HCT116 (cell line): ENCODE results near the gene SSU72. TPM values are rescaled to one million over a fixed set of nuclear protein-coding genes. Genes with fewer than 3 reads are reported as not detected.
"Not testable (repeated sequence)": the region's sequence is repeated elsewhere in the genome, so short reads cannot be mapped to it uniquely, and the experiment has no call there.

ENCODE experiments used
- ATAC-seq: fragments of 200-7000 bp; cut with Tn5 transposase; 2 replicates; pipeline ENCODE4 v1.9.1; 2020; ENCODE audit warnings: mild to moderate bottlenecking, moderate library complexity
- BruUV-seq: library from RNA; stranded (reverse); fragments of 400-500 nt; replicated peaks from 2 replicates; lab custom pipeline; 2021; lab: Mats Ljungman, UMichigan
- CTCF ChIA-PET: fragments of 300-600 bp; sonication (Branson Sonifier 250); formaldehyde crosslinking; loops from one replicate; lab custom pipeline; 2021; ENCODE audit warnings: antibody characterized with exemption; lab: Charles Lee
- POLR2A ChIA-PET: fragments of 300-600, 350-600 bp; sonication (Branson Sonifier 250); formaldehyde crosslinking; loops from one replicate; lab custom pipeline; 2021; ENCODE audit warnings: antibody characterized with exemption; lab: Charles Lee
- RAD21 ChIA-PET, 2 experiments: fragments of 300-600 bp; sonication (Branson Sonifier 250); formaldehyde crosslinking; loops; one replicate each; lab custom pipeline; 2023; ENCODE audit warnings: low total read pairs in 2 of 2; ENCODE audit not compliant: uncharacterized antibody in 2 of 2, unreplicated experiment in 2 of 2, low non-redundant PET in 1 of 2; lab: Charles Lee
- DNase-seq: peaks from one replicate; pipeline ENCODE4 v3.0.0-alpha.2; 2010; ENCODE audit warnings: low read depth, low spot score
- H2AFZ ChIP-seq: fragments of 200-600 bp; shearing (Covaris generic), sonication (generic); 2 replicates; pipeline ENCODE4 v1.6.1; 2017; ENCODE audit warnings: low read depth, mixed run types, mixed read lengths, antibody characterized with exemption, low read length; ENCODE audit not compliant: poor library complexity, severe bottlenecking
- H3K27ac ChIP-seq: 2 replicates; pipeline ENCODE4 v1.5.1; 2012; ENCODE audit warnings: low read depth, low read length
- H3K27me3 ChIP-seq: fragments of 200-600 bp; sonication (generic); 2 replicates; pipeline ENCODE4 v1.6.1; 2016; ENCODE audit warnings: mixed run types, low read length, mixed read lengths; ENCODE audit not compliant: insufficient read depth
- H3K36me3 ChIP-seq, 2 experiments: fragments of 200-500 bp in 1 of 2; fragments of 200-600 bp in 1 of 2; sonication (Bioruptor generic) in 1 of 2; sonication (generic) in 1 of 2; 2 replicates each; pipeline versions ENCODE4 v1.5.1 to v1.6.1; 2014 to 2016; ENCODE audit warnings: low read length in 2 of 2, inconsistent platforms in 1 of 2, mixed read lengths in 1 of 2, mixed run types in 1 of 2; ENCODE audit not compliant: insufficient read depth in 2 of 2, control insufficient read depth in 1 of 2
- H3K4me1 ChIP-seq, 2 experiments: fragments of 200-600 bp in 1 of 2; sonication (generic) in 1 of 2; 2 replicates each; pipeline versions ENCODE4 v1.5.1 to v1.6.1; 2012 to 2017; ENCODE audit warnings: low read length in 2 of 2, inconsistent platforms in 1 of 2, mild to moderate bottlenecking in 1 of 2, mixed read lengths in 1 of 2, mixed run types in 1 of 2, moderate library complexity in 1 of 2; ENCODE audit not compliant: insufficient read depth in 2 of 2, control insufficient read depth in 1 of 2
- H3K4me2 ChIP-seq: fragments of 200-600 bp; sonication (generic); 2 replicates; pipeline ENCODE4 v1.6.1; 2017; ENCODE audit warnings: mixed run types, low read length, mixed read lengths
- H3K4me3 ChIP-seq, 2 experiments: fragments of 200-600 bp in 1 of 2; sonication (generic) in 1 of 2; replicated peaks in 1 of 2; 2 replicates each; pipeline ENCODE4 v1.5.1; 2011 to 2016; ENCODE audit warnings: low read length in 2 of 2, control low read depth in 1 of 2, low read depth in 1 of 2, mild to moderate bottlenecking in 1 of 2, mixed read lengths in 1 of 2, mixed run types in 1 of 2
- H3K79me2 ChIP-seq: fragments of 200-600 bp; sonication (generic); 2 replicates; pipeline ENCODE4 v1.6.1; 2017; ENCODE audit warnings: mild to moderate bottlenecking, mixed run types, low read length, moderate library complexity, mixed read lengths; ENCODE audit not compliant: insufficient read depth
- H3K9ac ChIP-seq: fragments of 200-600 bp; sonication (generic); 2 replicates; pipeline ENCODE4 v1.6.1; 2016; ENCODE audit warnings: low read length, mixed read lengths
- H3K9me2 ChIP-seq: fragments of 200-600 bp; sonication (generic), shearing (Covaris generic); 2 replicates; pipeline ENCODE4 v1.6.1; 2017; ENCODE audit warnings: mixed run types, mild to moderate bottlenecking, moderate library complexity; ENCODE audit not compliant: insufficient read depth
- H3K9me3 ChIP-seq, 2 experiments: fragments of 200-500 bp in 1 of 2; fragments of 200-600 bp in 1 of 2; sonication (Bioruptor generic) in 1 of 2; sonication (generic) in 1 of 2; 2 replicates each; pipeline ENCODE4 v1.6.1; 2014 to 2017; ENCODE audit warnings: low read length in 2 of 2, mixed read lengths in 2 of 2, inconsistent platforms in 1 of 2, low read depth in 1 of 2, mild to moderate bottlenecking in 1 of 2, mixed run types in 1 of 2, moderate library complexity in 1 of 2; ENCODE audit not compliant: control insufficient read depth in 1 of 2, insufficient read depth in 1 of 2
- H4K20me1 ChIP-seq: fragments of 200-600 bp; sonication (generic), shearing (Covaris generic); 2 replicates; pipeline ENCODE4 v1.6.1; 2017; ENCODE audit warnings: mixed run types, mild to moderate bottlenecking, moderate library complexity; ENCODE audit not compliant: insufficient read depth
- CBX3 ChIP-seq: IDR thresholded peaks from 2 replicates; pipeline ENCODE4 v1.6.1; 2012; ENCODE audit warnings: low read depth
- CEBPB ChIP-seq: IDR thresholded peaks from 2 replicates; pipeline ENCODE4 v1.6.1; 2012; ENCODE audit warnings: low read depth
- POLR2A ChIP-seq: IDR thresholded peaks from 2 replicates; pipeline ENCODE4 v1.7.0; 2011; ENCODE audit warnings: borderline replicate concordance; ENCODE audit not compliant: insufficient read depth, insufficient read length; ENCODE audit errors: extremely low read depth
- POLR2AphosphoS5 ChIP-seq: IDR thresholded peaks from 2 replicates; pipeline ENCODE4 v1.6.1; 2011; ENCODE audit warnings: mild to moderate bottlenecking, low read depth, low read length, moderate library complexity
- RAD21 ChIP-seq: IDR thresholded peaks from 2 replicates; pipeline ENCODE4 v1.6.1; 2012; ENCODE audit warnings: low read depth, mild to moderate bottlenecking
- SP1 ChIP-seq: IDR thresholded peaks from 2 replicates; pipeline ENCODE4 v1.6.1; 2012; ENCODE audit warnings: low read depth
- TCF7L2 ChIP-seq: IDR thresholded peaks from 2 replicates; pipeline ENCODE4 v1.7.0; 2011; ENCODE audit warnings: borderline replicate concordance, inconsistent platforms; ENCODE audit not compliant: insufficient read depth, insufficient read length; ENCODE audit errors: extremely low read depth
- YY1 ChIP-seq: IDR thresholded peaks from 2 replicates; pipeline ENCODE4 v1.6.1; 2011; ENCODE audit warnings: low read length, low read depth, moderate library complexity, mild to moderate bottlenecking; ENCODE audit not compliant: insufficient replicate concordance; ENCODE audit errors: extremely low read depth
- intact Hi-C: fragments of 100-400 bp; cut with micrococcal nuclease; formaldehyde crosslinking; loops from 2 replicates; pipeline ENCODE4 v1.10.0; 2022
- total RNA-seq: library from RNA; stranded (reverse); gene quantifications from one replicate; pipeline ENCODE4 v1.2.1, GENCODE V29; 2021; ENCODE audit not compliant: unreplicated experiment
- TF ChIP-seq, protein P1 (sequence below), 3 experiments: fragments of 200-600 bp in 1 of 3; sonication (generic) in 1 of 3; IDR thresholded peaks in 2 of 3; conservative IDR thresholded peaks in 1 of 3; 2 replicates each; pipeline ENCODE4 v1.5.1; 2012 to 2017; ENCODE audit warnings: low read depth in 2 of 3, low read length in 2 of 3, antibody characterized with exemption in 1 of 3, borderline replicate concordance in 1 of 3, control low read depth in 1 of 3, mild to moderate bottlenecking in 1 of 3, mixed read lengths in 1 of 3, mixed run types in 1 of 3, moderate library complexity in 1 of 3; ENCODE audit not compliant: insufficient read depth in 1 of 3
- TF ChIP-seq, protein P2 (sequence below): IDR thresholded peaks from 2 replicates; pipeline ENCODE4 v1.6.1; 2012

Gene SSU72
- total RNA-seq, 1 experiment from 2014 or later, result 134 TPM

DNA sequence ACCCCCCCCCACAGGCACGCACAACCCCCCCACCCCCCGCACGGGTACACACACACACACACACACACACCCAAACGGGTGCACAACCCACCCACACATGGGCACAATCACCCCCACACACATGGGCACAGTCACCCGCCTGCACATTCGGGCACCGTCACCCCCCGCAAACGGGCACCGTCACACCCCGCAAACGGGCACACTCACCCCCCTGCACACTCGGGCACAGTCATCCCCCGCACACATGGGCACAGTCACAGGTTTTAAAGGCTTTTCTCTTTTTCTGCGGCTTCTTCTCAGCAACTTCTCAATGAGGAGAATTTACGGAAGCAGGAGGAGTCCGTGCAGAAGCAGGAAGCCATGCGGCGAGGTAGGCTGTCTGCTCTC lies 56.0 kb downstream of the SSU72 start:
- H3K27me3 ChIP-seq, H4K20me1 ChIP-seq, ATAC-seq, CTCF ChIA-PET, H3K4me3 ChIP-seq, H3K9ac ChIP-seq, BruUV-seq, H3K27ac ChIP-seq, intact Hi-C loops, H3K9me3 ChIP-seq, DNase-seq, H2AFZ ChIP-seq, H3K4me1 ChIP-seq, POLR2A ChIA-PET, H3K9me2 ChIP-seq, H3K4me2 ChIP-seq, RAD21 ChIA-PET: not testable (repeated sequence)
- Histone ChIP-seq H3K79me2 (peaks cover 37% of the 10 kb centered on the region), H3K36me3 (peaks cover 7 to 22% of the 10 kb centered on the region in 2 experiments; a peak in 3 of 4 replicates)

DNA sequence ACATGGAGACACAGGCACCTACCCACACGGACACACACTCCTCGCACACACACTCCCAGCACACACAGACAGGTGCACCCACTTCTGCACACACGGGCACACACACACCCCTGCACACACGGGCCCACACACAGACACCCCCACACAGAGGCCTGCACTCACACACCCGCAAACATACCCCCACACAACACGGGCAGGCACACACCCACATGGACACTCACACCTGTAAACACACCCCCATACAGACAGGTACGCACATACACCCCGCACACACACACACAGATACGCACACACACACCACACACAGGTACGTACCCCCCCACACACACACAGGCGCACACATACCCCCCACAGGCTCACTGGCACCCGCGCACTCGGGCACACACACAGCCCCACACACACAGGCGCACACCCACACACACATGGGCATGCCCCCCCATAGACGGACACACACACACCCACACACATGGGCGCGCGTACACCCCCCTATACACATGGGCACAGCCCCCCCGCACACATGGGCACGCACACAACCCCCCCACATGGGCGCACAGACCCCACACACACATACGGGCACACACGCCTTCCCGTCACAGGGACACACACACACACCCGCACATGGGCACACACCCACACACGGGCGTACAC lies 56.6 kb downstream of the SSU72 start:
- Histone ChIP-seq H3K4me3 (no peak overlapping the region), H3K9me2 (no peaks in the 10 kb centered on the region), H3K4me1 (peaks cover 0 to 3% of the 10 kb centered on the region in 2 experiments; a peak in 1 of 4 replicates), H3K9ac (no peak overlapping the region), H3K36me3 (peaks cover 7 to 22% of the 10 kb centered on the region in 2 experiments; a peak in 3 of 4 replicates), H3K27ac (no peak overlapping the region), H3K4me2 (no peak overlapping the region), H3K27me3 (no peaks in the 10 kb centered on the region), H3K79me2 (peaks cover 41% of the 10 kb centered on the region), H4K20me1 (no peaks in the 10 kb centered on the region), H2AFZ (no peak overlapping the region)
- intact Hi-C loops, result no loop called here
- ChIA-PET CTCF (no interaction called here), RAD21 (no interaction called here)
- ATAC-seq, result no peak; the same call in 1 of the 2 replicates
- TF ChIP-seq CEBPB (no peak), POLR2A (no peak), CBX3 (no peak), YY1 (no peak), TCF7L2 (no peak), POLR2AphosphoS5 (no peak), SP1 (no peak), RAD21 (no peak)
- TF ChIP-seq, protein P1, sequence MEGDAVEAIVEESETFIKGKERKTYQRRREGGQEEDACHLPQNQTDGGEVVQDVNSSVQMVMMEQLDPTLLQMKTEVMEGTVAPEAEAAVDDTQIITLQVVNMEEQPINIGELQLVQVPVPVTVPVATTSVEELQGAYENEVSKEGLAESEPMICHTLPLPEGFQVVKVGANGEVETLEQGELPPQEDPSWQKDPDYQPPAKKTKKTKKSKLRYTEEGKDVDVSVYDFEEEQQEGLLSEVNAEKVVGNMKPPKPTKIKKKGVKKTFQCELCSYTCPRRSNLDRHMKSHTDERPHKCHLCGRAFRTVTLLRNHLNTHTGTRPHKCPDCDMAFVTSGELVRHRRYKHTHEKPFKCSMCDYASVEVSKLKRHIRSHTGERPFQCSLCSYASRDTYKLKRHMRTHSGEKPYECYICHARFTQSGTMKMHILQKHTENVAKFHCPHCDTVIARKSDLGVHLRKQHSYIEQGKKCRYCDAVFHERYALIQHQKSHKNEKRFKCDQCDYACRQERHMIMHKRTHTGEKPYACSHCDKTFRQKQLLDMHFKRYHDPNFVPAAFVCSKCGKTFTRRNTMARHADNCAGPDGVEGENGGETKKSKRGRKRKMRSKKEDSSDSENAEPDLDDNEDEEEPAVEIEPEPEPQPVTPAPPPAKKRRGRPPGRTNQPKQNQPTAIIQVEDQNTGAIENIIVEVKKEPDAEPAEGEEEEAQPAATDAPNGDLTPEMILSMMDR (IDR thresholded peaks at IDR 0.05 in 2 of 3, conservative IDR thresholded peaks at IDR 0.05 in 1 of 3; ENCODE audit: borderline replicate concordance in 1 of 3, insufficient read depth in 1 of 3, low read depth in 2 of 3, low read length in 2 of 3), result no peak
- TF ChIP-seq, protein P2, sequence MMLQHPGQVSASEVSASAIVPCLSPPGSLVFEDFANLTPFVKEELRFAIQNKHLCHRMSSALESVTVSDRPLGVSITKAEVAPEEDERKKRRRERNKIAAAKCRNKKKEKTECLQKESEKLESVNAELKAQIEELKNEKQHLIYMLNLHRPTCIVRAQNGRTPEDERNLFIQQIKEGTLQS, result no peak
- TF ChIP-seq, all 23 proteins: peak for 0
- POLR2A ChIA-PET, result no interaction called here
- no peak for DNase-seq
- no peaks in the 10 kb centered on the region for H3K9me3 ChIP-seq
- BruUV-seq, result no TSS peak

DNA sequence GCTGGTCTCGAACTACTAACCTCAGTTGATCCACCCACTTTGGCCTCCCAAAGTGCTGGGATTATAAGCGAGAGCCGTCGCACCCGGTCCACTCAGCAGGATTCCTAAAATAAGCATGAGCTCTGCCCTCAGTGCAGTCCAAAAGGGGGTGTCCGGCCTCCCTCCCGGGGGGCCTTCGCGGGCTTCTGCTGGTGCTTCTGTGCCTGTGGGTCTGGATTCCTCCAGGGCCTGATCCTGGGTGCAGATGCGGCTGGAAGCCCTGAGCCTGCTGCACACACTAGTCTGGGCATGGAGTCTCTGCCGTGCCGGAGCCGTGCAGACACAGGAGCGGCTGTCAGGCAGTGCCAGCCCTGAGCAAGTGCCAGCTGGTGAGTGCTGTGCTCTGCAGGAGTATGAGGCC lies 57.7 kb downstream of the SSU72 start:
- H4K20me1 ChIP-seq, BruUV-seq, H3K27me3 ChIP-seq, H3K9ac ChIP-seq, H3K4me3 ChIP-seq, POLR2A ChIA-PET, H3K4me2 ChIP-seq, H3K9me3 ChIP-seq, H2AFZ ChIP-seq, DNase-seq, H3K27ac ChIP-seq, intact Hi-C loops, H3K4me1 ChIP-seq, CTCF ChIA-PET, RAD21 ChIA-PET, ATAC-seq, H3K9me2 ChIP-seq: not testable (repeated sequence)
- Histone ChIP-seq H3K79me2 (peaks cover 44% of the 10 kb centered on the region), H3K36me3 (peaks cover 7 to 22% of the 10 kb centered on the region in 2 experiments; a peak in 3 of 4 replicates)
